HCEC 1CT (cell line): Measurements from ENCODE around the gene KLHL30.

Experiments used
- DNase-seq: peaks from one replicate; pipeline ENCODE4 v3.0.0-alpha.2; 2017

The KLHL30 gene, protein sequence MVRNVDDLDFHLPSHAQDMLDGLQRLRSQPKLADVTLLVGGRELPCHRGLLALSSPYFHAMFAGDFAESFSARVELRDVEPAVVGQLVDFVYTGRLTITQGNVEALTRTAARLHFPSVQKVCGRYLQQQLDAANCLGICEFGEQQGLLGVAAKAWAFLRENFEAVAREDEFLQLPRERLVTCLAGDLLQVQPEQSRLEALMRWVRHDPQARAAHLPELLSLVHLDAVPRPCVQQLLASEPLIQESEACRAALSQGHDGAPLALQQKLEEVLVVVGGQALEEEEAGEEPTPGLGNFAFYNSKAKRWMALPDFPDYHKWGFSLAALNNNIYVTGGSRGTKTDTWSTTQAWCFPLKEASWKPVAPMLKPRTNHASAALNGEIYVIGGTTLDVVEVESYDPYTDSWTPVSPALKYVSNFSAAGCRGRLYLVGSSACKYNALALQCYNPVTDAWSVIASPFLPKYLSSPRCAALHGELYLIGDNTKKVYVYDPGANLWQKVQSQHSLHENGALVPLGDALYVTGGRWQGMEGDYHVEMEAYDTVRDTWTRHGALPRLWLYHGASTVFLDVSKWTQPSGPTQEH

DNA sequence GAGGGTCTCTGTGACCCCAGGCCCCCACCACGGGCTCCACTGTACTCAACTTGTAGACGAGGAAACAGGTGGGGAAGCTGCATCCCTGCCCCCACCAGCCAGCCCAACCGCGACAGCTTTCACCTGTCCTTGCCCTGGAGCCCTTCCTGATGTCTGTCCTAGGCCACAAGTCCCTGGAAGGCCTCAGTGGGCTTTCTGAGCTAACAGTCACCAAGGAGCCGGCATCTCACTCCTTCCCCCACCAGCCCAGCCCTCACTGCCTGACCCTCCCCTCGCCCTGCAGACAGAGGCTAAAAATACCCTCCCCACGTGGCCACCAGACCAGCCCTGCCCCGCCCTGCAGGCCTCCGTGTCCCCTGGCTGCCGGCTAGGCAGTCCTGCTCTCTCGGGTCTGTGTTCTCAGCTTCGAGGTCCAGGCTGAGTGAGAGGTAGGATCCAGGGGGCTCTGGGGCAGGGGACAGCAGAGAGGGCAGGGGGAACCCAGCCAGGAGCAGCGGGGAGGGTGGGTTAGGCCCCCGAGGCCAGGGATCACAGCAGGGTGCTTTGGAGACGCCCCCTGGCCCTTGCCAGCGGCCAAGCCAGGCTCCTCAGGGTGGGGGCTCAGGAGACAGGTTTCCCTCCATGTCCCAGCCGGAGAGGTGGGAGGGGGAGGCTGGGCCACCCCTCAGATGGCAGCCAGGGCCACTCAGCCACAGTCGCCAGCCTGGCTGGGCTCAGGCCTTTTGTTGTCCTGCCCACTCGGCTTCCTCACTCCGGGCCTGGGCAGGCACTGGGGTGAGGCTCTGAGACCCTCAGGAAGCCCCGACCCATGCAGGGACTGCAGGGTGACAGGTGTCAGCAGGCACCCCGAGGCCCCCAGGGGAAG, at the start of gene KLHL30:
KLHL30 (plus strand) TSS at position 338 of the 865 bp plus-strand sequence. CDS start 2,087 bp downstream, outside the sequence.
- DNase-seq: no peak

DNA sequence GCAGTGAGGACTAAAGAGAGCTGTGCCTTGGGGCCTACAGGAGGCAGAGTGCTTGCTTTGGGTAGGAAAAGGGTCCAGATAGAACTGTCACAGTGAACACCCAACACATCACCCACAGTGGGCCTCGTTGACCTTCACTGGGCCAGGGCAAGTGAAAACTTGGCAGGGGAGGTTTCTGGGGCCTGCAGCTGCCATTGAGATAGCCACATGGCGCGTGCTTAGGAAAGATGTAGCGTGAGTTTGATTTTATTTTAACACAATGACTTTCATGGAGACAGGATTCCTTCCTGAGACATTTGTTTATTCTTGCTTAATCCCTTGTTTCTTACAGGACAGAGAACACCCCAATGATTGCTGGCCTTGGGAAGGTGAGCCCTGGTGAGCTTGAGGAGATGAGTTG, 47.6 kb upstream of the KLHL30 start:
- DNase-seq: no peak

DNA sequence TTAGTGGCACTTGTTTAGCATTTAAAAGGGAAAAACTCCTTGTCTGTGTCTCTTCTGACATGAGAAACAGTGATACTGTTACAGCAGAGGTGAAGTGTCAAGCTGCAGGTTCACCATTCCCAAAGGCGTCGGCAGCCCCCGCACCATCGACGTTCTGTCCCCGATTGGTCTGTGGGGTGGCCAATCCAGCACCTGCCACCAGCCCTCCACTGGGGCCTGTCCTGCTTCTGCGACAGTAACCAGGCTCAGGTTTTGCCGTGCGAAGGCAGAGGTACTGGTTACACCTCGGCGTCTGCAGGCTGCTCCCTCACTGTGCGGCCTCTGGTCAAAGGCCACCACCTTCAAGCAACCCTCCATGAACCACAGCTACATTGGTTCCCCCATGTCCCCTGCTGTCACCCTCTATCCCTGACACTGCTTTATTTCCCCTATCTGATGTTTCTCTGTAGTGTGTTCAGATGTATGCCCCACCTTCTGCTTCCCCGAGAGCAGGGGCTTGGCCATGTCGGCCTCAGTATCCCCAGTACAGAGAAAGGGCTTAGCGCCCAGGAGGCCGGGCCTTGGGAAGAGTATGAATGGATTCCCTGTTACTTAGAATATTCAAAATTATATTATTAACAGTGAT, 46.9 kb upstream of the KLHL30 start:
- DNase-seq: no peak

DNA sequence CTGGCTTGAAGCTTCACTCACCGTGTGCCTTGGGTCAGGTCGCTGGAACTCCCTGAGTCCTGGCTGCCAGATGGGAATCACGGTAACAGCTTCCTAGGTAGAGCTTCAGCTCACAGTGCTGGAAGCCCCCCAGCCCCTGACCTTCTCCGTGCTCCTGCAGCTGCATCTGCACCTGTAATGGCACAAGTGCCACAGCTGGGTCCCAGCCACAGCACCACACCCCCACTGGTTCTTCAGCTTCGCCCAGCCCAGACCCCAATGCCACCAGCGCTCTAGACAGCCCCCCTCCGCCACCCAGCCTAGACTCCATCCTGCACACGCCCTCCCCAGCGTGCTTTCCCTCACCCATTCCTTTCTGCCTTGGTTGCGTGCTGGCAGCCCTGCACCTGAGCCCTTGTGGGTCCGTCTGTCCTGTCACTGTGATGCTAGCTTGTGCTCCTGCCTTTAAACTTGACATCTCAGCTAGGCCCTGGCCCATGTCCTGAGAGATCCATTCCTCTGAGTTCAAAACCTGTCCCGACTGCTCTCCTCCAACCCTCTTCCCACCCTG, 45.9 kb upstream of the KLHL30 start:
- no peak for DNase-seq

DNA sequence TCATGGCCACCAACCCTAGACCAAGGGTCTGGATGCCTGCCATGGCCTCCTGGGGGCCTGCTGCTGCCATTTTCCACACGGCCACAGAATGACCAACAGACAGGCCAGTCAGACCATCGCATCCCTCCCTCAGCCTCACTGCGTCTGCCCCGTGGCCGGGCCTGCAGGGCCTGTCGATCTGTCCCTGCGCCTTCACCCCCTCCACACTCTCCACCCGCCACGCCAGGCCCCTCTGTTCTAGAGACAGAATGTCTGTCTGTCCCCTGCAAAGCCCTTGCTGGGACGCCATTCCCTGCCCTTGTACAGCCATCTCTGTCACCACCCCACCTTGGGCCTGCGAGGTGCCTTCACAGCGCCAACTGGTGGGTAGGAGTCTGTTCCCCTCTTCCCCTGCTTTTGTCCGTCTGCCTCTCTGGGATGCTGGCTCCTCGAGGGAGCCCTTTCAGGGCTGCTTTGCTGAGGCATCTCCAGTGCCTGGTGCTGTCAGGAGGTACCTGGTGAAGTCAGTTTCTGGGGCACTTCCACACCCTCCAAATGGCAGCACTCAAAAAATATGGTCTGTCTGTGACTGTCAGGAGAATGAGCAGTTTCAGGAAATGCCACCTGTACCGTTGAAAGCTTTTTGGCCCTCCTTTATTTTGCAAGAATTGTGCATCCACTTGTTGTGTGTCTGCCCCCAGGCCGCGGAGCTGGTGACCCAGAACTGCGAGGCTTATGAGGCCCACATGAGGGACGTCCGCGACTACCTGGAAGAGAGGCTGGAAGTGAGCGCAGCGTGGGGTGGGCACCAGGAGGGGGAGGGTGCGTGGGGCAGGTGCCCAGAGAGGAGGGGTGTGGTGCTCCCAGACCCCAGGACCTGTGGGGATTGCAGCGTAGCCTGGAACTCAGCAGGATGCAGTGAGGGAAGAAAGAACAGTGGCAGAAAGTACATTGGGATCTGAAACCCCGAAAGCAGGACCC, 45.0 kb upstream of the KLHL30 start:
- DNase-seq: no peak

DNA sequence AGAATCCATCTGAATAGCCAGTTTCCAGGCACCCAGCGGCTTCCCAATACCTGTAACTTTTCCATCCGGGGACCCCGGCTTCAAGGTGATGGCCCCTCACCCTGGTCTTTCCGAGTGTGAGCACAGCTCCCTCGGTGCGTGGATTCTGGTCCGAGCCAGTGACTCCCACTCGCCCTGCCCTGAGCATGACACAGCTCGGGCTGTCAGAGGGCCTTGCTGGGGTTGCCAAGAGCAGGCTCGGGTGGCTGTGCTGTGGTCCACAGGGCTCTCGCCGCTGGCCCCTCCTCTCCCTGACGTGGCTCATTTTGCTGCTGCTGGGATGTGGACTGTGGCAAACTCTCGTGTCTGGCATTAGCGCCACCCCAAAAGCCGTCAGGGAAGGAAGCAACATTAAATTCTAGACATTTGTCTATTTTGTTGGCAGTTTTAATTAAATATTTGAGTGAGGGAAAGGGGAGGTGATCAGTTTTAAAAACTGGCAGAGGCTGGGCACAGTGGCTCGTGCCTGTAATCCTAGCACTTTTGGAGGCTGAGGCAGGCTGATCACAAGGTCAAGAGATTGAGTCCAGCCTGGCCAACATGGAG, 43.9 kb upstream of the KLHL30 start:
- DNase-seq: no peak

DNA sequence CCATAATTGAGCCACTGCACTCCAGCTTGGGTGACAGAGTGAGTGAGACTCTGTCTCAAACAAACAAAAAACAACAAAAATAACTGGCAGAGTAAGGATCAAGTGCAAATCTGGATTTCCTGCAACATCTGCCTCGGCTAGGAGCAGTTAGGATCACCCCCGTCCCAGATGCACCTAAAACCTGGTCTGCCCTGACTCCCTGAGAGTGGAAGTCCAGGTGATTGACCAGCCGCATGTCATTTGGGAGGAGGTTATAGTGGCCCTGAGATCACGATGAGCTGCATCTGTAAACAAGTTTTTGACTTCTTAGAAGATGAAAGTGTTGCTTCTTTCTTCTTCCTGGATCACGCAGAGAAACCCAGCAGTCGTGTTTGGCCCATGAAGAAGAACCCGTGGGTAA, 43.3 kb upstream of the KLHL30 start:
- no peak for DNase-seq

DNA sequence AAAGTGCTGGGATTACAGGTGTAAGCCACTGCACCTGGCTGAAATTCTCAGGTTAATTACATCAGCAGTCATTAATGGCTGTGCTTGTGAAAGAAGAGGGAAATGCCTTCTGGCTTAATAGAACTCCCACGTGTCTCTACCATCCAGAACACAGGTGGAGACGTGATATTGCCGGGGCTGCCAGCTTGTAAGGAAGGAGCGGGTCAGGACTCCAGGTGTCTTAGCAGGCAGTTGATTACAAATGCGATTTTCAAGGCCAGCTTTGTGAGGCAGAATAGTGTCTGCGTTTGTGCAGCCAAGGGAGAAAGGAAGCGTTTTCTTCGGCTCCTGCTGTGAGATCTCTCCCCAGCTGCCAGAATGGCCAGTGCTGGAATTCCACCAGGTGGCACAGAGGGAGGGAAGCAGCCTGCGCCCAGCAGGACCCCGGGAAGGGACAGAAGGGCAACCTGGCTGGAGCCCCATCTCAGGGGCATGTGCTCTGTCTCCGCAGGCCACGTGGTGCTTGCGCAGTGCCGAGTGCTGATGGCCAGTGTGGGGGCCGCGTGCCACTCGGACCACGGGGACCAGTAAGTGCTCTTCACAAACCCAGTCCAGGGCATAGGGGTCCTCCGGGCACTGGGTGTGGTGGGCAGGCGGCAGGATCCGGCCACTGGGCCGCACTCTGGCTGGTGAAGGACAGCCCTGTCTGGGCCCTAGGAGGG, 42.0 kb upstream of the KLHL30 start:
- no peak for DNase-seq

DNA sequence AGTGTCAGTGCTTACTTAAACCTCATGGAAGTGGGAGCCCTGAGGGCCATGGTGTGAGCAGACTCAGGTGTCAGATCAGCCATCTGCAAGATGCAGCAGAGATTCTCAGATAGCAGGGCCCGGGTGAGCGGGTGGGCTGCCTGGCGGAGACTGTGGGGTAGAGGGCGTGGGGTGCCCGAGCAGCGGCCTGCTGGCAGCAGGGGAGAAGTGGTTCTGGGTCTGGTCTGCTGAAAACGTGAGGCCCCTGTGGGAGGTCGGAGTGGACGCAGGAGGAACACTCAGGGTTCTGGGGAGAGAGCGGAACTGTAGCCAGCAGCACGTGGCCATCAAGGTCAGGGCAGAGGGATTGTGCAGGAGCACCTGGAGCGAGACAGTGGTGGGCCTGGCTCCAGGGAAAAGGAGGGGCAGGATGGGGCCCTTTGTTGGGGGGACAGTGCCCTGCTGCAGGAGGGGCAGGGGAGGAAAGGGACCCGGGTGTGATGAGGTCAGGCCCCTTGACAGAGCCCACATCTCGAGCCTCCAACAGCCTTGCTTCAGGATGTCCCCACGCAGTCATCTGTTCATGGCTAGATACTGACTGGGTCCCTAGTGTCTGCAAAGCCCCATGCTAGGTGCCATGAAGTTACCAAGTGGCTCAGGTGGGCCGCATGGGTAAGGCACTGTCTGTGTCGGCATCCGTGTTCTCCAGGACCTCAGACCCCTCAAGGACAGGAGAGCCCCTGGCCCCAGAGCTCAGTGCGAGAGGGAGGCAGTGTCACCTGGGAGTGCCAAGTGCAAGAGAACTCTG, 41.1 kb upstream of the KLHL30 start:
- no peak for DNase-seq

DNA sequence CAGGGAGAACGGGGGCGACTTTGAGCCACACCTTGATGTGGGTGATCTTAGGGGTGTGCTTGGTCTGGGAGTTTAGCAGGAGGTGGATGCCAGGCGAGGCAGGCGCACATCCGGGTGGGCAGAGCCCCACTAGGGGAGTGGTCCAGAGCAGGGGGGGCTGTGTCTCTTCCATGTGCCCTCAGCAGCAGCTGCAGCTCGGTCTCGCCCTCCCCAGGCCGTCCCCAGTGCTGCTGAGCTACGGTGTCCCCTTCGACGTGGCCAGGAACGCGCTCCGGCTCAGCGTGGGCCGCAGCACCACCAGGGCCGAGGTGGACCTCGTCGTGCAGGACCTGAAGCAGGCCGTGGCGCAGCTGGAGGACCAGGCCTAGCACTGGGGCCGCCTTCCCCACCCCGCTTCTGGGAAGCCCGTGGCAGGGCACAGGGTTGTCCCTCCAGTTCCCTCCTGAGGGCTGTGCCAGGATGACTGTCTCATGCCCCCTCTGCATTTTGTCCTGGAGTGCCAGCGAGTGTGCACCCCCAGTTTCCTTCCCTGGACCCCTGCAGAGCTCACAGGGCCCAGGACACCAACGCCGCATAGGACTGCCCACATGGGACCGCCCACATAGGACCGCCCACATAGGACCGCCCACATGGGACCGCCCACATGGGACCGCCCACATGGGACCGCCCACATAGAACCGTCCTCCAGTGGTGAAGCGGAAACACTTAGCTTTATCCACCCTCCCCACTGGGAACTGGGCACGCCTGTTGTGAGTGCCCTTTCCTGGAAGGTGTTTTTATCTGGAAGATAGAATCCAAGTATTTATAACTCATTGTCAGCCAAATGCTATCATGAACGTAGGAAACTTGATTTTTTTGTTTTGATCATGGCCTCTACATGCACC, 40.2 kb upstream of the KLHL30 start:
- DNase-seq: no peak

DNA sequence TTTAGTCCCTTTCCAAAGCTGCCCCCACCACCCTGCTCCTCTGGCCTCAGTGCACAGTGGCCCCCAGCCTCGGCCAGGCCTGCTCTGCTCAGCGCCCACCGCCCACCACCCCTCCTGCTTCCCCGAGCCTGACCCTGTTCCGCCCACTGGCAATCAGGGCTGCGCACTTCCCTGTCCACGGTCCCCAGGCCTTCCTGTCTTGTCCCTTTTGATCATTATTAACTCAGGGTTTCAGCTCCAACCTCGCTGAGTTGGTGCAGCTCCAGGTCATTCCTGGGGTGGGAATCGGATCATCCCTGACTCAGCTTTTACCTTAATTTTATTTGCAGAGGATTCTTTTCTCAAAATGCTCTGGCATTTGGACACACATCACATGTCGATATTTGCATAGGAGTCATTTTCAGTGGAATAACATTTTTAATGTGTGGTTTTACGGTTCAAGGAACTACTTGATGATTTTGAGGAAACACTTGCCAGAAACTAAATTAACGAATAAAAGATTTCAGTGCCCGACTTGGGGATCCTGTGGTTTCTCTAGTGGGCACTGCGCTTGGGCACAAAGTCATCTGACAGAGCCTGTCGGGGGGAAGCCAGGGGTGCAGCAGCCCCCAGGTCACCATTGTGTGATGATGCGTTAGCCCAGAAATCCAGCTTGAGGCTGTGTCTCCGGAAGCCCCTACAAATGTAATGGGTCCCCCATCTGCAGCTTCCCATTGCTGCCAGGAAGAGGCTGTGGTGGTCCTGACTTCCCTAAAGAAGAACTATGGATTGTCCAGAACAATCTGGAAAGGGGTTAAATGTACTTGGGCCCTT, 39.4 kb upstream of the KLHL30 start:
- DNase-seq: no peak

DNA sequence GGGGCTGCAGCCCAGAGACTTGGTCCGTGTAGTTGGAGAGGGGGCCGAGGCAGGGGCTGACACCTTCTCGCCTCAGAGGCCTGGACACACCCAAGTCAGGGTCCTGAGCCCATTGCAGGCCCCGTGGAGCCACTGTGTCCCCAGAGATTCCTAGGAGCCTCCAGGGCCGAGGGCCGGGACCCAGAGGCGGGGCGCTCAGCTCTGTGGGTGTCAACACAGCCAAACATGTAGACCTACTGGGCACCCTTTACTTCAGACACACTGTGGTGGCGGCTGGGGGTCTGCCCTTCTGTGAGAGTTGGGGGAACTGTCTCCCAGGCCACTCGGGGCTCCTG, 38.8 kb upstream of the KLHL30 start:
- no peak for DNase-seq

DNA sequence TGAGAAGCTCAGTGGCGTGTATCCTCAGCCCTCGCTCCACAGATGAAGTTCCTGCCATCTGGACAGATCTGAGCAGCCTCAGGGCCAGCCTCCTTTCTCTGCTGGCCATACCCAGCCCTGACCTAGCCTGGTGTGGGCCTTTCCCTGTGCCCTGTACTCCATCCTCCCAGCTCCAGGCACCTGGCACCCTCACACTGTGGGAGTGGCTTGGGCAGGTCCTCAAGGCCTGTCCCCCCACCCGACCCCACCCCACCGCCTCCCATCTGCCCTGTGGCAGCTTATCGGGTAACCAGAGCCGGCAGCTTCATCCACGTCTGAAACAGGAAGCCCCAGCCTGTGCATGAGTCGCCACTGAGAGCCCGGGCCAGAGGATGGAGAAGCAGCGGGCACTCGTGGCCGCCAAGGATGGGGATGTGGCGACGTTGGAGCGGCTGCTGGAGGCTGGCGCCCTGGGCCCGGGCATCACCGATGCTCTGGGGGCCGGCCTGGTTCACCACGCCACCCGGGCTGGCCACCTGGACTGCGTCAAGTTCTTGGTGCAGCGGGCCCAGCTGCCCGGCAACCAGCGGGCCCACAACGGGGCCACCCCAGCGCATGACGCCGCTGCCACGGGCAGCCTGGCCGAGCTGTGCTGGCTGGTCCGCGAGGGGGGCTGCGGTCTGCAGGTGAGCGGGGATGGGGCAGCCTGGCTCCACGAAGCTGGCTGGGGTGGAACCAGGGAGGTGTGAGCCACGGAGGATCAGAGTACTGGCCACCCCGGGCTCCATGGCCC, 38.2 kb upstream of the KLHL30 start, which contains the start of gene ESPNL:
ESPNL (plus strand) TSS at position 292 of the 772 bp plus-strand sequence; CDS start at position 372, 80 bp downstream.
- DNase-seq: no peak

DNA sequence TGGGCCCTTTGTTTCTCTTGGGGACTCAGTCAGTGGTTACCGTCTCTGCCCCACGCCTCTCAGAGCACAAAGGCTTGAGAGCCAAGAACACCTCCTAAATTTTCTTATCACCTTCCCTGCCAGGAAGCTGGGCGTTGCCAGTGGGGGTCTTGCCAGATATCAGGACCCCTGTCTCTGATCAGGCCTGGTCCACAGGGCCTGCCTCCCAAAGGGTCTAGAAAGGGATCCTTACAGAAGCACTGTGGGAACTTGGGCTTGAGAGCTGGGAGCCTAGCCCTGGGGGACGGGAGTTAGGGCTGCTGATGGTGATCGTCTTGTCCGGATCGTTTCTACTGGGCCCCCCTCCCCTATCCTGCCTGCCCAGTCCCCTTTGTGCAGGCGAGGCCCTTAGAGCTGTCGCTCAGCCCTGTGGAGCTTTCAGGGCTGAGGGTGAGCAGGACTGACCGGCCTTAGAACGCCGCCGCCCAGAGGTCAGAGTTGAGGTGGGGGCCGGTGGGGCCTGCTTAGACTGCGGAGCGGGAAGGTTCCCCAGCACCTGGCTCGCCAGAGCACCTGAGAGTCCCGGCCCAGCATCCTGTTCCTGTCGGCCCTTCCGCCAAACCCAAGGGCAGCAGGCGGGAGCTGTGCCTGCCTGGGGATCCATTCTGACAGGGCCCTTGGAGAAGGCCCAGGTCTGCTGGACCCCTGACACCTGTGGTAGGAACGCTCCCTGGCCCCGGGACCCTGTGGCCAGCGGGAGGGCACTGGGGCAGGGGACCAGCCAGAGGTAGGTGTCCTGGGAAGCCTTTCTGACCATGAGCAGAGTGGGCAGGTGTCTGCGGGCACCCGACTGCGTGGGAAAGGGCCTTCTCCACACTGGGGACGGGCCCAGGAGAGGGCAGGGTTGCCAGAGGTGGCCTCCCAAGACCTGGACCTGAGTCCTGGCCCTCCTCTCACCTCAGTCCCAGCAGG, 37.4 kb upstream of the KLHL30 start:
- DNase-seq: no peak
